Osteocyte (in vitro differentiated cells): ENCODE results near the gene ASGR2. TPM values are rescaled to one million over a fixed set of nuclear protein-coding genes. Genes with fewer than 3 reads are reported as not detected.
"Not testable (repeated sequence)": the region's sequence is repeated elsewhere in the genome, so short reads cannot be mapped to it uniquely, and the experiment has no call there.

Experiments used
- DNase-seq: peaks from one replicate; pipeline ENCODE4 v3.0.0; 2021; ENCODE audit warnings: mixed read lengths; ENCODE audit not compliant: unreplicated experiment; ENCODE audit errors: extremely low spot score
- H3K27ac Mint-ChIP-seq: one replicate; pipeline ENCODE4 v1.8.0; 2021; ENCODE audit warnings: mild to moderate bottlenecking, mixed read lengths; ENCODE audit not compliant: unreplicated experiment
- H3K27me3 Mint-ChIP-seq: one replicate; pipeline ENCODE4 v1.8.0; 2021; ENCODE audit warnings: mixed read lengths; ENCODE audit not compliant: unreplicated experiment
- H3K36me3 Mint-ChIP-seq: one replicate; pipeline ENCODE4 v1.8.0; 2021; ENCODE audit warnings: mixed read lengths; ENCODE audit not compliant: unreplicated experiment
- H3K4me1 Mint-ChIP-seq: one replicate; pipeline ENCODE4 v1.8.0; 2021; ENCODE audit warnings: mixed read lengths; ENCODE audit not compliant: unreplicated experiment
- H3K4me3 Mint-ChIP-seq: one replicate; pipeline ENCODE4 v1.8.0; 2021; ENCODE audit warnings: mild to moderate bottlenecking, moderate library complexity, mixed read lengths; ENCODE audit not compliant: unreplicated experiment
- H3K9me3 Mint-ChIP-seq: one replicate; pipeline ENCODE4 v1.8.0; 2021; ENCODE audit warnings: mixed read lengths; ENCODE audit not compliant: unreplicated experiment
- total RNA-seq: library from RNA; stranded (reverse); gene quantifications from 2 replicates; pipeline ENCODE4 v1.2.1, GENCODE V29; 2021
- TF ChIP-seq, protein P1 (sequence below): fragments of 200-600 bp; sonication (generic); IDR thresholded peaks from 2 replicates; pipeline ENCODE4 v1.5.0; 2021; ENCODE audit warnings: antibody characterized with exemption, mild to moderate bottlenecking, moderate library complexity

Gene ASGR2
- total RNA-seq, 1 donor from 2014 or later: not detected

DNA sequence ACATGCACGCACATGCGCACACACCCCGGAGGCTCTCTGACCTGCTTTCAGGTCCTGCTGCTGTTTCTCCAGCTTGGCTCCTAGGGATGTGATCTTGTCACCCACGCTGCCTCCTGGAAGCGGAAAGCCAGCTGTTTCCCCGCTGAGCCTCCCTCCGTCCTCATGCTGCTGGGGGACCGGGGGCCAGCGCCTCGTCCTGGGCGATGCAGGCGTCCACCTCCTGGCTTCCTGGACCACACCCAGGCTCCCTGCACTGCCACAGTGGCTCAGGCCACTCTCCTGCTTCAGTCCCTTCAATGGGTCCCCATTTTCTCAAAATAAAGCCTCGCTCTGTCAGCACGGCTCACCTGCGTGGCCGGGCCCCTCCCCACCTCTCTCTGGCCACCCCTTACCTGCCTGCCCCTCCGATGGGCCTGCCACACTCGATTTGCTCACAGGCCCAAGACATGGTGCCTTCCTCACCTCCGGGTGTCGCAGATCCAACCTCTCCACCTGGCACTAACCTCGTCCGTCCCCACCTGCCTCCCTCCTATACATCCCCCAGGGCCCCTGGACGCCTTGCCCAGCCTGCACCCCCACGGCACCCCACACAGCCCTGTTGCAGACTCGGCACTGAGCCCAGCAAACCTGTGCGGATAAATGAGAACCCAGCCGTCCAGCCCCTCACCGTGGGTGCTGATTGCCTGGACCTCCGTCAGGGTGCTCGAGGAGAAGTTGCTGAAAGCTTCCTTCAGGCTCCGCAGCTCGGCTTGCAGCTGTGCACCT lies 6.6 kb downstream of the ASGR2 start:
- TF ChIP-seq, protein P1, sequence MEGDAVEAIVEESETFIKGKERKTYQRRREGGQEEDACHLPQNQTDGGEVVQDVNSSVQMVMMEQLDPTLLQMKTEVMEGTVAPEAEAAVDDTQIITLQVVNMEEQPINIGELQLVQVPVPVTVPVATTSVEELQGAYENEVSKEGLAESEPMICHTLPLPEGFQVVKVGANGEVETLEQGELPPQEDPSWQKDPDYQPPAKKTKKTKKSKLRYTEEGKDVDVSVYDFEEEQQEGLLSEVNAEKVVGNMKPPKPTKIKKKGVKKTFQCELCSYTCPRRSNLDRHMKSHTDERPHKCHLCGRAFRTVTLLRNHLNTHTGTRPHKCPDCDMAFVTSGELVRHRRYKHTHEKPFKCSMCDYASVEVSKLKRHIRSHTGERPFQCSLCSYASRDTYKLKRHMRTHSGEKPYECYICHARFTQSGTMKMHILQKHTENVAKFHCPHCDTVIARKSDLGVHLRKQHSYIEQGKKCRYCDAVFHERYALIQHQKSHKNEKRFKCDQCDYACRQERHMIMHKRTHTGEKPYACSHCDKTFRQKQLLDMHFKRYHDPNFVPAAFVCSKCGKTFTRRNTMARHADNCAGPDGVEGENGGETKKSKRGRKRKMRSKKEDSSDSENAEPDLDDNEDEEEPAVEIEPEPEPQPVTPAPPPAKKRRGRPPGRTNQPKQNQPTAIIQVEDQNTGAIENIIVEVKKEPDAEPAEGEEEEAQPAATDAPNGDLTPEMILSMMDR: no peak
- H3K27me3 Mint-ChIP-seq: peaks cover 19% of the 10 kb centered on the region
- H3K9me3 Mint-ChIP-seq: no peaks in the 10 kb centered on the region

DNA sequence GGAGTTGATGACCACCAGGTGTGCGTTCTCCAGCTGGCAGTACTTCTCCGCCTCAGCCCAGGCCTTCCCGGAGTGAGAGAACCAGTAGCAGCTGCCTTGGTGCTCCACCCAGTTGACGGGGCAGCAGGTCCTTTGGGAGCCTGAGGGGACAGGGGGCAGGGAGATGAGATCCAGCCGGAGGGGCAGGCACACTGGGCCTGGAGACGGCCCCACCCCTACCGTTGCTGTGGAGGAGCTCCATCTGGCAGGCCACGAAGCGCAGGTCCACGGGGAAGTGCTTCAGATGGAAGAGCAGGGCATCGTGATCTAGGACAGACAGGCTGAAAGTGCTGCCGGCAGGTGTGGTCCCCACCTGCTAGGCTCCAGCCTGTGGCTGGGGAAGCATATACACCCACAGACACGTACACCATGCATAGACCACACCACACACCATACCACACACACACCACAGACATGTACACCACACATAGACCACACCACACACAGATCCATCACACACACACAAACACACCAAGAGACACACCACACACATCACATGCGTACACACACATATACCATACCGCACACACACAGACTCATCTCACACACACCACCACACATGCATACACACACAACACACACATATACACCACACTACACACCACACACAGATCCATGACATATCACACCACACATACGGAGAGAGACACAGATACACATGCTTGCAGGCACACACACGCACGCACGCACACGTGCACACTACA lies 7.4 kb downstream of the ASGR2 start:
- H3K27me3 Mint-ChIP-seq: peaks cover 23% of the 10 kb centered on the region
- H3K27ac Mint-ChIP-seq: no peak overlapping the region
- DNase-seq: no peak

More for the DNA sequence above, 6.6 kb downstream of the ASGR2 start:
- no peaks in the 10 kb centered on the region for H3K36me3 Mint-ChIP-seq
- no peak for DNase-seq
- no peak overlapping the region for H3K27ac Mint-ChIP-seq
- H3K4me3 Mint-ChIP-seq: no peak overlapping the region
- H3K4me1 Mint-ChIP-seq: no peaks in the 10 kb centered on the region

DNA sequence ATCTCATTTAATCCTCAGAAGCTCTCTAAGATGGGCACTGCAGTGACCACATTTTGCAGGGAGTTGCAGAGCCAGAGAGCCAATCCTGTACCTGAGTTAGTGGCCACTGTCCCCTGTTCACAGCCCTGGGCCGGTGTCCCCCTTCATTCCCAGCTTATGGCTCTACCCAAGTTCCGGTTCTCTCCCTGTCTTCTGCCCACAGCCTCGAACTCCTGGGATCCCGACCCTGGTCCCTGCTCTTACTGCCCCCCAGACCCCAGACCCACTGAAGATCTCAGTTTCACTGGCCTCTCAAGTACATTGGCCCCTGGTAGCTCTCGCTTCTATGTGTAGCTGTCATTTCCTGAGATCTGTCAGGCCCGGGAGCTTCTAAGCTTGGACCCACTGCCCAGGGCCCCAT lies 12.2 kb downstream of the ASGR2 start:
- H3K4me1 Mint-ChIP-seq: no peaks in the 10 kb centered on the region
- H3K9me3 Mint-ChIP-seq: no peaks in the 10 kb centered on the region
- H3K27ac Mint-ChIP-seq: no peak overlapping the region
- TF ChIP-seq, protein P1: no peak
- H3K4me3 Mint-ChIP-seq: no peak overlapping the region
- DNase-seq: no peak
- peaks cover 30% of the 10 kb centered on the region for H3K27me3 Mint-ChIP-seq
- no peaks in the 10 kb centered on the region for H3K36me3 Mint-ChIP-seq

More for the DNA sequence above, 7.4 kb downstream of the ASGR2 start:
- H3K36me3 Mint-ChIP-seq: no peaks in the 10 kb centered on the region
- H3K9me3 Mint-ChIP-seq: no peaks in the 10 kb centered on the region
- no peaks in the 10 kb centered on the region for H3K4me1 Mint-ChIP-seq
- no peak overlapping the region for H3K4me3 Mint-ChIP-seq
- TF ChIP-seq, protein P1: no peak

- no peaks in the 10 kb centered on the region for H3K9me3 Mint-ChIP-seq
- no peaks in the 10 kb centered on the region for H3K4me1 Mint-ChIP-seq
- TF ChIP-seq, protein P1: no peak
- no peak overlapping the region for H3K4me3 Mint-ChIP-seq
- H3K36me3 Mint-ChIP-seq: no peaks in the 10 kb centered on the region
- DNase-seq: no peak
- peaks cover 30% of the 10 kb centered on the region for H3K27me3 Mint-ChIP-seq
- no peak overlapping the region for H3K27ac Mint-ChIP-seq
Measured at GRCh38 chr17:7101531-7101930, 13.1 kb downstream of the ASGR2 start.

DNA sequence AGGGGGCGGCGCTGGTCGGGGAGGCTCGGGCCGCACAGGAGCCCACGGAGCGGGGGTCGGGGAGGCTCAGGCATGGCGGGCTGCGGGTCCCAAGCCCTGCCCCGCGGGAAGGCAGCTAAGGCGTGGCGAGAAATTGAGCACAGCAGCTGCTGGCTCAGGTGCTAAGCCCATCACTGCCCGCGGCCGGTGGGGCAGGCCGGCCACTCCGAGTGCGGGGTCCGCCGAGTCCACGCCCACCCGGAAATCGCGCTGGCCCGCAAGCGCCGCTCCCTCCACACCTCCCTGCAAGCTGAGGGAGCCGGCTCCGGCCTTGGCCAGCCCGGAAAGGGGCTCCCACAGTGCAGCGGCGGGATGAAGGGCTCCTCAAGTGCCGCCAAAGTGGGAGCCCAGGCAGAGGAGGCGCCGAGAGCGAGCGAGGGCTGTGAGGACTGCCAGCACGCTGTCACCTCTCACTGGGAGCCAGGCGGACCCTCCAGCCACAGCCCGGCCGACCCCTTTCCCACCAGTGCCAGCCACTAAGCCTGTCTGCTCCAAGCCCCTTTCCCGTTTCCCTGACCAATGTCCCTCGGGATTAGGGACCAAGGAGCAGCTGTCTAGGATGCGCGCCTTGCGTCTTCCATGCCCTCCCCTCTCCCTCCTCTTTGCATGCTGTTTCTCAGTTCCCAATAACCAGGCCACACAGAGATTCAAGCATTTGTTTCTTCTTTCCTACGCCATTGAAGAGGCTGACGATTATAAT lies 13.8 kb downstream of the ASGR2 start:
- DNase-seq, H3K9me3 Mint-ChIP-seq, H3K27ac Mint-ChIP-seq, H3K36me3 Mint-ChIP-seq, H3K4me1 Mint-ChIP-seq, H3K4me3 Mint-ChIP-seq: not testable (repeated sequence)
- H3K27me3 Mint-ChIP-seq: peaks cover 30% of the 10 kb centered on the region
